ENCODE measurements around the gene IDH3A.

The IDH3A gene

GRCh38 chr15:78212008-78212407 lies 62.8 kb downstream of the IDH3A start:
- Histone ChIP-seq H3K4me3 (no peak overlapping the region), H3K27ac (no peak overlapping the region)
- TF ChIP-seq CTCF (IDR thresholded peaks at IDR 0.05): no peak
- no peak for DNase-seq (ENCODE audit: low spot score)

GRCh38 chr15:78212546-78213424 lies 63.6 kb downstream of the IDH3A start:
- DNase-seq (ENCODE audit: low spot score): peak; percentile 78
- no peak for TF ChIP-seq CTCF (IDR thresholded peaks at IDR 0.05)
- Histone ChIP-seq H3K4me3 (no peak overlapping the region), H3K27ac (no peak overlapping the region)

- Histone ChIP-seq H3K4me3 (no peak overlapping the region), H3K27ac (no peak overlapping the region)
- no peak for TF ChIP-seq CTCF (IDR thresholded peaks at IDR 0.05)
- DNase-seq (ENCODE audit: low spot score): peak; percentile 53
Measured at GRCh38 chr15:78213425-78213750, 64.2 kb downstream of the IDH3A start.

- no peak overlapping the region for H3K4me3 ChIP-seq
- H3K27ac ChIP-seq: no peak overlapping the region
- no peak for TF ChIP-seq CTCF (IDR thresholded peaks at IDR 0.05)
- DNase-seq (ENCODE audit: low spot score): peak; percentile 17
Measured at GRCh38 chr15:78213956-78214355, 64.8 kb downstream of the IDH3A start.

GRCh38 chr15:78216276-78217104 lies 67.3 kb downstream of the IDH3A start:
- no peak overlapping the region for H3K4me3 ChIP-seq
- TF ChIP-seq CTCF (IDR thresholded peaks at IDR 0.05): no peak
- DNase-seq (ENCODE audit: low spot score): no peak
- H3K27ac ChIP-seq: peak overlapping the region in 1 of 2 donors; percentile 15

GRCh38 chr15:78220713-78221112 lies 71.6 kb downstream of the IDH3A start:
- TF ChIP-seq CTCF (IDR thresholded peaks at IDR 0.05): no peak
- no peak for DNase-seq (ENCODE audit: low spot score)
- Histone ChIP-seq H3K27ac (no peak overlapping the region), H3K4me3 (no peak overlapping the region)

Data from coronary artery (tissue), 2 donors.